SIG-M5 treated with dmso at 0.1 percent for 504 hours (cell line): ENCODE results near the gene LTV1.
"Not testable (repeated sequence)": the region's sequence is repeated elsewhere in the genome, so short reads cannot be mapped to it uniquely, and the experiment has no call there.

Experiments
- DNase-seq: peaks from one replicate; lab custom pipeline; 2025; ENCODE audit not compliant: unreplicated experiment; lab: John Stamatoyannopoulos, UW

LTV1 gene

DNA sequence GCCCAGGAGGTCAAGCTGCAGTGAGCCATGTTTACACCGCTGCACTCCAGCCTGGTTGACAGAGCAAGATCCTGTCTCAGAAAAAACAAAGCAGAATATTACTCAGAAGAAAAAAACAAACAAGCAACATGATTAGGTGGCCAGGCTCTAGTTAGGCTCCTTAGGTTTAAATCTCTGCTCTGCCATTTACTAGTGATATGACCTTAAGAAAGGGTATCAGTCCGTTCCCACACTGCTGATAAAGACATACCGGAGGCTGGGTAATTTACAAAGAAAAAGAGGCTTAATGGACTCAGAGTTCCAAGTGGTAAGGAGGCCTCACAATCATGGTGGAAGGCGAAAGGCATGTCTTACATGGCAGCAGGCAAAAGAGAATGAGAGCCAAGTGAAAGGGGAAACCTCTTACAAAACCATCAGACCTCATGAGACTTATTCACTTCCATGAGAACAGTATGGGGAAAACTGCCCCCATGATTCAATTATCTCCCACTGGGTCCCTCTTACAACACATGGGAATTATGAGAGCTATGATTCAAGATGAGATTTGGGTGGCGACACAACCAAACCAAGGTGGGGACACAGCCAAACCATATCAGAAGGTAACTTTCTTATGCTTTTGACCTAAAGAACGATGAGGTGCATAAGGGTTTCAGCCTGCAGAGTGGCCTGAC lies 2.4 kb upstream of the LTV1 start:
- no peak for DNase-seq

DNA sequence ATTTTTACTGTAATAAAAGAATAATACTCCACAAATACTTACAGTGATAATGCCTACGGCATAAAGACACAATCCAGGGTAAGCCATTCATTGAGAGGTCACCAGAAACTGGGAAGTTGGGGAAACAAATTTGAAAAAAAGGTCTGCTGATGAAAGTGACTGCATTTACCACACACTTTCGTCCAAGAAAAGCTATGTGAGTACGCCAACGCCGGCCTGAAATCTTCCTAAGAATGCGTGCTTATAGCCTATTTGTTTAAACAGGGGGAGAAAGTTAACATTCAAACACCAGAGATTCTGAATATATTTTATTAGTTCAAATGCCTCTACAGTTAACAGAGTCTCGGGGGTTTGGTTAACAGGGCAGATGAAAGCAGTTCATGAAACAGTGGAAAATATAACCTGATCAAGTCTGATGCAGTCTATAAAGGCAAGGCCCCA lies 657 bp upstream of the LTV1 start:
- peak; percentile 41 for DNase-seq

DNA sequence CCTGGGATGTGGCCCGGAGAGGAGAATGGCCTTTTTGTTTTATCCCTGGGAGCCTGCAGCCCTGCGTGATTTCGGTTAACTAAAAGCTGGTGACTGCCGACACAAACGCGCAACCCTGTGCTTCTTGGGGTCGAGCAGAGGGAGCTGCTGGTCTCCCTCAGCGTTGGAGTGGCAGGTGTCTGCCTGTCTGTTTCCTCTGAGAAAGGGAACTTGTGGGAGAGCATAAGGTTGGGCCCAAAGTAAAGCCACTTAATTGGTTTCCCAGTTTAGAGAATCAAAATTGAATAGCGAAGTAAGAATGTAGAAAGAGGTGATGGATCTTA lies 500 bp downstream of the LTV1 start:
- peak; percentile 18 for DNase-seq

DNA sequence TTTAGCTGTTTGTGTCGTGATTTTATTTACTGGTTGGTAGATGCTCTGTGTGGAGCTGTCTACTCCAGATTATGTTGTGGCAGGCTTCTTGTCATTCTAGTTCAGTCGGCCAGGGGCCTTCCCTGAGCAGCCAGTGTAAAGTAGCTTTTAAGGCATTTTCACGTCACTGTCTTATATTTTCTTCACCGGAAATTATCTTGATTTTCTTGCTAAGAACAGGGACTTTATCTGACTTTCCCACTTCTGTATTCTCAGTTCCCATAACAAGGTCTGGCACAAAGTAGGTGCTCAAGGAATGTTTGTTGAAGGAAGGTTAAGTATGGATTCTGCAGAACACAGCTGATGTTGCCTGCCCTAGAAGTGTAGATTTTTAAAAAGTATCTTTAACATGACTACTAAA lies 868 bp downstream of the LTV1 start:
- DNase-seq = no peak

DNA sequence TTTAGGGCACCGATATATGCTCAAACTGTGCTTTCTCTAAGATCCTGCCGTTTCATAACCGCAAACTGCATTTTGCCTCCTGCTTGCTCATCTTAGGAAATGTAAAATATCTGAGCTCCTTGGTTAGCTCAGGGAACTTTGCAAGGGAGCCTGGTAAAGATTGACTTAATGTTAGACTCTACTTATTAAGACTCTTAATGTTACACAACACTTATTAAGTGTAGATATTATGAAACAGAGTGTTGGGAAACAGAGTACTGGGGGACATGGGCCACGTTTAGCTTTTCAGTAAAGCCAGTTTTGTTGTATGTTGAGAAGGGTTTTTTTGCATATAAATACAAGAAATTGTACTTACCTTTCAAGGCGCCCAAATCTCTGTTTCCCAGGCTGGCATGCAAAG lies 1.9 kb downstream of the LTV1 start:
- DNase-seq = peak; percentile 25

GRCh38 chr6:143851706-143852105 lies 8.6 kb downstream of the LTV1 start:
- DNase-seq = not testable (repeated sequence)

DNA sequence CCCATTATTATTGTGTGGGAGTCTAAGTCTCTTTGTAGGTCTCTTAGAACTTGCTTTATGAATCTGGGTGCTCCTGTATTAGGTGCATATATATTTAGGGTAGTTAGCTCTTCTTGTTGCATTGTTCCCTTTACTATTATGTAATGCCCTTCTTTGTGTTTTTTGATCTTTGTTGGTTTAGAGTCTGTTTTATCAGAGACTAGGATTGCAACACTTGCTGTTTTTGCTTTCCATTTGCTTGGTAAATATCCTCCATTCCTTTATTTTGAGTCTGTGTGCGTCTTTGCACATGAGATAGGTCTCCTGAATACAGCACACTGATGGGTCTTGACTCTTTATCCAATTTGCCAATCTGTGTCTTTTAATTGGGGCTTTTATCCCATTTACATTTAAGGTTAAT lies 11.9 kb downstream of the LTV1 start:
- not testable (repeated sequence) for DNase-seq

DNA sequence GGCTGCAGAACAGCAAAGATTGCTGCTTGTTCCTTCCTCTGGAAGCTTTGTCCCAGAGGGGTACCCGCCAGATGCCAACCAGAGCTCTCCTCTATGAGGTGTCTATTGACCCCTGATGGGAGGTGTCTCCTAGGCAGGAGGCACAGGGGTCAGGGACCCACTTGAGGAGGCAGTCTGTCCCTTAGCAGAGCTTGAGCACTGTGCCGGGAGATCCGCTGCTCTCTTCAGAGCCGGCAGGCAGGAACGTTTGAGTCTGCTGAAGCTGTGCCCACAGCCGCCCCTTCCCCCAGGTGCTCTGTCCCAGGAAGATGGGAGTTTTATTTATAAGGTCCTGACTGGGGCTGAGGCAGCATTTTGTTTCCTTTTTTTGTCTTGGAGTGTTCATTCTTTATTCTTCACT lies 13.6 kb downstream of the LTV1 start:
- not testable (repeated sequence) for DNase-seq

DNA sequence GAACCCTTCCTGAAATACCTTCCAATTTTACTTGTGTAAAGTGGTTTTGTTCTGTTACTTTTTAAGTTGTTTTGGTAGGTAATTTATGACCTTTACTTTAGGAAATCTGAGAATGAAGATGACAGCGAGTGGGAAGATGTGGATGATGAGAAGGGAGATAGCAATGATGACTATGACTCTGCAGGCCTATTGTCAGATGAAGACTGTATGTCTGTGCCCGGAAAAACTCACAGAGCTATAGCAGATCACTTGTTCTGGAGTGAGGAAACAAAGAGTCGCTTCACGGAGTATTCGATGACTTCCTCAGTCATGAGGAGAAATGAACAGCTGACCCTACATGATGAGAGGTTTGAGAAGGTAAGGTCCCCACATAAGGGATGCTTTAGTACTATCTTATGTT lies 14.5 kb downstream of the LTV1 start:
- no peak for DNase-seq

- no peak for DNase-seq
These were observed 16.9 kb downstream of the LTV1 start for GRCh38 chr6:143859891-143860660.

DNA sequence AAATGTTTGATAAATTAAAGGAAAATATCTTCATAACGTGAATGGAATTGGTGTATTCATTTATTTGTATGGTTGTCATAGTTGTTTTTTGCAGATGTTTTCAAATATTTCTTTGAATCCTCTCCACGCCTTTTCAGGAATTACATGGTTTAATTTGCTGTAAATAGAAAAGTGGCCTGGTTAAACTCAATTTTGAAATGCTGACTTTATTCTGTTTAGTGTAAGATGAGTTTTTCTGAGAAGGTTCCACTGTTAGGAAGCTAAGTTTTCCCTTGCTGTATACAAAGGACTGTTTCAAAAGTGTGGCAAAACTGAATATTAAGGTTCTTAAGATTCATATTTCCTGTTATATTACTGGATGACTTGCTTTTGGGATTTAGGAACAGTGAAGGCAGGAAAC lies 20.6 kb downstream of the LTV1 start:
- no peak for DNase-seq

DNA sequence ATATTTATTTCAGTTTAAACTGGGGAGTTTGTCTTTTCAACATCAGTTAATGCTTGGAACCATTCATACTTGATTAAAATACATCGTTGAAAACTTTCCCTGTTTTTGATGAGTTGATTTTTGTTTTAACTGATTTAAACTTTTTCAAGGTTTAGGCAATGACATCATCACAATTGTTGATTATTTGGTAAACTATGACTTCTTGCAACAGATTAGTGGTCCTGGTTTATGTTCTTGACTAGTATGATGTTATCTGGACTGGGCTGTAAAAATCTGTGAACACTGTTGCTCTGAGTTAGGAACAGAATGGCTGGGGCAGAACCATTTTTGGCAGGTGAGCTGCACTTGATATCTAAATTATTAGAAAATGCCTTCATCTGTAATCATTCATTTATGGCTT lies 21.1 kb downstream of the LTV1 start, which contains the start of gene ZC2HC1B:
ZC2HC1B (plus strand) TSS at position 241 of the 400 bp plus-strand sequence; CDS start at position 307, 66 bp downstream.
- no peak for DNase-seq

GRCh38 chr6:143867236-143867635 lies 24.1 kb downstream of the LTV1 start:
- DNase-seq = no peak

DNA sequence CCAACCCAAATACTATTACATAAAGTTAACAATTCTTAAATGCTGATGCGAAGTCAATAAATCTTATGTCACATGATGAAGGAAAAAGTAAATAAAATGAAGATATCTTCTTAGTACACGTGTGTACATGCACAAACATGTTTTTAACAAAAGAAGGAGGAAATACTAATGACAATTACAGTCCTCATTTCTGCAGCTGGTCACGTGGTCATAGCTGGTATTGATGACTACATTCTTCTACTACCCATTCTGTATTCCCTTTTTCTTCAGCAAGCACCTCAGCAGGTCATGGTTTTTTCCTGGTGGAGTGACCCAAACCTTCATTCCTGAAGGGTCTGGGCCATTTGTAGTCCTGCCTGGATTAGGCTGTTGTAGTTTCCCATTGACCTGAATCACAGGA lies 25.7 kb downstream of the LTV1 start:
- not testable (repeated sequence) for DNase-seq

DNA sequence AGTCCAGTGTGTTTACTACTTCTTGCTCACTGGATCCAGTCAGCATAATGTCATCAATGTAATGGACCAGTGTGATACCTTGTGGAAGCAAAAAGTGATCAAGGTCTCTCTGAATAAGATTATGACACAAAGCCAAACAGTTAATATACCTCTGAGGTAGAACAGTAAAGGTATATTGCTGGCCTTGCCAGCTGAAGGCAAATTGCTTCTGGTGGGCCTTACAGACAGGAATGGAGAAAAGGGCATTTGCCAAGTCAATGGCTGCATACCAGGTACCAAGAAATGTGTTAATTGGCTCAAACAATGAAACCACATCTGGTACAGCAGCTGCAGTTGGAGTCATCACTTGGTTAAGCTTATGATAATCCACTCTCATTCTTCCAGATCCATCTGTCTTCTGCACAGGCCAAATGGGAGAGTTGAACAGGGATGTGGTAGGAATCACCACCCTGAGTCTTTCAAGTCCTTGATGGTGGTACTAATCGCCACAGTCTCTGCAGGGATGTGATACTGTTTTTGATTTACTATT lies 28.1 kb downstream of the LTV1 start:
- DNase-seq = not testable (repeated sequence)

- peak; percentile 0 for DNase-seq
These were observed 29.1 kb downstream of the LTV1 start for GRCh38 chr6:143872201-143872600.

DNA sequence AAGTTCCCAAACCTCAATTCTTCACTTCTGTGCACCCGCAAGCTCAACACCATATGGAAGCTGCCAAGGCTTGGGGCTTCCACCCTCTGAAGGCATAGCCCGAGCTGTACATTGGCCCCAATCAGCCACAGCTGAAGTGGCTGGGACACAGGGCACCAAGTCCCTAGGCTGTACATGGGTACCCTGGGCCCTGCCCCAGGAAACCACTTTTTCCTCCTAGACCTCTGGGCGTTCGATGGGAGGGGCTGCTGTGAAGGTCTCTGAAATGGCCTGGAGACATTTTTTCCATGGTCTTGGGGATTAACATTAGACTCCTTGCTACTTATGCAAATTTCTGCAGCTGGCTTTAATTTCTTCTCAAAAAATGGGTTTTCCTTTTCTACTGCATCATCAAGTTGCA lies 30.5 kb downstream of the LTV1 start:
- not testable (repeated sequence) for DNase-seq

DNA sequence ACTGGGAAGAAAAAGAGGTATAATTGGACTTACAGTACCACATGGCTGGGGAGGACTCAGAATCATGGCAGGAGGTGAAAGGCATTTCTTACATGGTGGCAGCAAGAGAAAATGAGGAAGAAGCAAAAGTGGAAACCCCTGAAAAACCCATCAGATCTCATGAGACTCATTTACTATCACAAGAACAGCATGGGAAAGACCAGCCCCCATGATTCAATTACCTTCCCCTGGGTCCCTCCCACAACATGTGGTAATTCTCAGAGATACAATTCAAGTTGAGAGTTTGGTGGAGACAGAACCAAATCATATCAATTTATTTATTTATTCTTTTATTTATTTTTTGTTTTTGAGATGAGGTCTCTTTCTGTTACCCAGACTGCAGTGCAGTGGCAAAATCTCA lies 31.4 kb downstream of the LTV1 start:
- not testable (repeated sequence) for DNase-seq

DNA sequence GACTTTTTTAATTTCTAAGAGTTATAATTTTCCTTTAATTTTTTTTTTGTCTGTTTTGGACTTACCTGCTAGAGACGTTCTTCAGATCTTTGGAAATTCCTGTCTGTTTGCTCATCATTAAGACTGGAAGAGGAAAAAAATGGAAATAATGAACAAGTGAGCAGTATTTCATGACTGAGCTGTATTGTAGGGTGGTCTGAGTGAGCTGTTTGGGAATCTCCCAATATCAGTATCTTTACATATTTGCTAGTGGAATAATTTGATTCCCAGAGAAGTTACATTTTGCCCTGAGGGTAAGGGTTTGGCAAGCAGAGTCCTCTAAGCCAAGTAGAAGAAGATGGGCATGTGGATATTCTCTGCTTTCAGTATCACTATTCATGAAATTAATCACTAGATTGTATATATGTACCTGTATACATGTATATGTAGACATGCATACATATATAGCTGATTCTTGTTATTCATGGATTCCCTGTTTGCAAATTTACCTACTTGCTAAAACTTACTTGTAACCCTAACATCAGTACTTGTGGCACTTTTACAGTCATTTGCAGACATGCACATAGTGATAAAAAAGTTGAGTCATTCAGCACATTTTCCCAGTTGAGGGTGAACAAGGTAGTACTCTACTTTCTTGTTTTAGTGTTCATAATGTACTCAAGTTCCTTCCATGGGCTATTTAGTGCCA lies 34.6 kb downstream of the LTV1 start:
- no peak for DNase-seq

GRCh38 chr6:143878272-143878760 lies 35.2 kb downstream of the LTV1 start:
- peak; percentile 8 for DNase-seq

DNA sequence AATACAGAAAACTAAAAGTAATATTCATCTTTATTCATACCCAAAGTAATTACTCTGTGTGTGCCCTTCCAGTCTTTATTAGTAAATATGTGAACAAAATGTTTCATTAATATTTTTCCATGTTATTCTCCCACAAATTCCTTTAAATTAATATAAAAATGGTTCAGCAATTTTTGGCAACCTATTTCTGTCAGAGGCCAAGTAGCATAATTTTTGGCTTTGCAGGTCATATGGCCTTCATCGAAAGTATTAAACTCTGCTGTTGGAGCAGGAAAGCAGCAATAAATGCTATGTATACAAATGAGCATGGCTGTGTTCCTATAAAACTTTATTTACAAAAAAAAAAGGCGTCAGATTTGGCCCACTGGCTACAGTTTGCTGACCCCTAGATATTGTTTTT lies 37.3 kb downstream of the LTV1 start:
- DNase-seq = no peak
